ENCODE data around the gene WIPF3. TPM values are rescaled to one million over a fixed set of nuclear protein-coding genes. Genes with fewer than 3 reads are reported as not detected.
A peak's percentile ranks its signal among the peaks of the same experiment; 100 is the strongest.
"Not testable (repeated sequence)": the region's sequence is repeated elsewhere in the genome, so short reads cannot be mapped to it uniquely, and the experiment has no call there.

The WIPF3 gene
- total RNA-seq, 1 donor from 2014 or later = not detected

GRCh38 chr7:29877196-29877595 lies 70.9 kb downstream of the WIPF3 start:
- peak in 1 of 2 donors; percentile 24 for DNase-seq (ENCODE audit: low read depth in 2 of 2)

GRCh38 chr7:29878081-29878688 lies 71.9 kb downstream of the WIPF3 start:
- peak; percentile 25 to 59 for DNase-seq (ENCODE audit: low read depth in 2 of 2)

DNA sequence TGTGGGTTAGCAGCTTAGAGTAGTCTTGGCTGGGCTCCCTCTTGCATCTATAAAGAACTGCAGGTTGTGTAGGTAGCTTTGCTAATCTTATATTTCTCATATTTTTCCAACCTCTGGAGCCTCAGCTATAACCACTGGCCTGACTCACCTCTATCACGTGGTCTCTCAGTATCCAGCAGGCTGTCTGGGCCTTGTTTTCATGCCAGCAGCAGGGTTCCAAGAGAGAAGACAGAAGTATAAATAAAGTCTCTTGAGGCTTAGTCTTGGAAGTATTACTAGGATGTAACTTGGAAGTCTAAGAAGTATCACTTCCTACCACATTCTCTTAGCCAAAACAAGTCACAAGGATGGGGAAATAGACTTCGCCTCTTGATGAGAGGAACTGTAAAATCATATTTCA lies 73.3 kb downstream of the WIPF3 start:
- no peak for DNase-seq (ENCODE audit: low read depth in 2 of 2)

- DNase-seq (ENCODE audit: low read depth in 2 of 2) = no peak
Observed at GRCh38 chr7:29881724-29882123, 75.4 kb downstream of the WIPF3 start.

DNA sequence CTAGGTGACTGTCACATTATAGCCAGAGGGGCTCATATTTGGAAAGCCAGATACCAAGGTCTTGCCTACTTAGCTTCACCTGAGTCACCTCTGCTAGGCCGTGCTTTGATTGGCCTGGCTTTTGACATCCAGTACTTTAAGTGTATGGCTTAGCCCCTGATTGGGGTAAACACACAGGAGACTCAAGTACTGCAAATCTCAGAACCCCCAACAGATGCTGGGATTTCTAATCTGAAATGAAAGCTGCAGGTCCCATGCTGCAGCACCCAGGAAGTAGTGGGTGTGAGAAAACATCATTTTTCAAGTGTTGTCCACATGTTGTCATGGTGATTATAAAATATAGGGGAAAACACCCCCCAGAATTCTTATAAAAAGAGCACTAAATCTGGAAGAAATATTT lies 76.2 kb downstream of the WIPF3 start:
- no peak for DNase-seq (ENCODE audit: low read depth in 2 of 2)

DNA sequence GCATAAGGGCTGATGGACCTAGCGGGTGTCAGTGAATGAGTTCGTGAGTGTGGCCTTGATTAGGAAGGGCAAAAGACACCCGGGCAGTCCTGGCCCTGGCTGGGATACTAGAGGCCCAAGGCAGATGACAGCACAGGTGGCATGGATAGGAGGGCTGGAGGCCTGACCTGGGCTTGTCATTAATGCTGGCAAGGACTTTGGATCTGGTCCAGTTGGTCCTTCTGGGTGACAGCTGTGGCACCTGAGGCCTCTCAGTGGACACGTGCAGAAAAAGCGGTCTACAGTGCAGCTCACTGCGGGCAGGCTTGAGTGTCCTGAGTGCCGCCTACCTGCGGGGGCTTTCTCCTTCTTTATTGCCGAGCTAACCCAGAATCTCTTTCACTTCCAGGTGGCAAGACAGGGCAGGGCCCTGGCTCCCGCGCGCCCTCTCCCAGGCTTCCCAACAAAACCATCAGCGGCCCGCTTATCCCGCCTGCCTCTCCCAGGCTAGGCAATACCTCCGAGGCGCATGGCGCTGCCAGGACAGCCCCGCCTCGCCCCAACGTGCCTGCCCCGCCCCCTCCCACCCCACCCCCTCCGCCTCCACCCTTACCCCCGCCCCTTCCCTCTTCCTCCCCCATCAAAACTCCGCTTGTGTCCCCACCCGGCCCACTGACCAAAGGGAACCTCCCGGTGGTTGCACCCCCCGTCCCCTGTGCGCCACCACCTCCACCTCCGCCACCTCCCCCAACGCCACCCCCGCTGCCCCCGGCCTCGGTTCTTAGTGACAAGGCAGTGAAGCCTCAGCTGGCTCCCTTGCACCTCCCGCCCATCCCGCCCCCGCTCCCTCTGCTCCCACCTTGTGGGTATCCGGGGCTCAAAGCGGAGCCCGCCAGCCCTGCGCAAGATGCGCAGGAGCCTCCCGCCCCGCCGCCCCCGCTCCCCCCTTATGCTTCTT lies 77.4 kb downstream of the WIPF3 start:
- DNase-seq (ENCODE audit: low read depth in 2 of 2) = no peak

GRCh38 chr7:29884399-29885272 lies 78.3 kb downstream of the WIPF3 start:
- no peak for DNase-seq (ENCODE audit: low read depth in 2 of 2)

DNA sequence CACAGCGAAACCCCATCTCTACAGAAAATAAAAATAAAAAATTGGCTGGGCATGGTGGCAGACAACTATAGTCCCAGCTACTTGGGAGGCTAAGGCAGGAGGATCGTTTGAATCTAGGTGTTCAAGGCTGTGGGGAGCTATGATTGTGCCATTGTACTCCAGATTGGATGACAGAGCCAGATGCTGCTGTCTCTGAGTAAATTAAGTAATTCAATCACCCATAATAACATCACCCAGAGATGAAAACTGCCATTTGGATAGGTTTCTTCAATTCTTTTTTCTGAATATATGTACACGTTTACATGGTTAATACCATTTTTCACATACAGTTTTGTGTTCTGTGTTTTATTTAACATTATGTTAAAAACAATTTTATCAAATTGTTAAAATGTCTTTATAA lies 79.3 kb downstream of the WIPF3 start:
- no peak for DNase-seq (ENCODE audit: low read depth in 2 of 2)

- no peak for DNase-seq (ENCODE audit: low read depth in 2 of 2)
Observed at GRCh38 chr7:29886827-29887226, 80.5 kb downstream of the WIPF3 start.

- no peak for DNase-seq (ENCODE audit: low read depth in 2 of 2)
Observed at GRCh38 chr7:29888006-29888405, 81.7 kb downstream of the WIPF3 start.

GRCh38 chr7:29889288-29889687 lies 83.0 kb downstream of the WIPF3 start:
- DNase-seq (ENCODE audit: low read depth in 2 of 2) = no peak

- DNase-seq (ENCODE audit: low read depth in 2 of 2) = no peak
Observed at GRCh38 chr7:29890251-29890650, 83.9 kb downstream of the WIPF3 start.

- not testable (repeated sequence) for DNase-seq (ENCODE audit: low read depth in 2 of 2)
Observed at GRCh38 chr7:29890786-29891185, 84.5 kb downstream of the WIPF3 start.

DNA sequence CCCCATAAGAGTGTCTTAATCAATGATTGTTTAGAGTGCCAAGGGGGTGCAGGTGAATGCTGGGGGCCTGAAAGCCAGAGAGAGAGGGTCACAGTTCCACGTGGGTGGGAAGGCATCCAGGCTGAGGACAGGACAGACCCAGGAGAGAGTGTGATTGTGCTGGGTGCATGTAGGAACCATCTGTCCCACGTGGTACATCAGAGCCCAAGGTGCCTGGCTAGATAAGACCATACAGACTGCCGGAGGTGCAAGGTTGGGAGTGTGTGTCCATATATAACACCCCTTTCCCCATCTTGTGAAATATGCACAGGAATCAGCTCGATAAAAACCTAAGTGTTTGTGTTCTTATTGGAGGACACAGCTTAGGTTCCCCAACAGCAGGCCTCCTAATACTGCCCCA lies 85.5 kb downstream of the WIPF3 start:
- DNase-seq (ENCODE audit: low read depth in 2 of 2) = no peak

GRCh38 chr7:29892231-29892630 lies 85.9 kb downstream of the WIPF3 start:
- no peak for DNase-seq (ENCODE audit: low read depth in 2 of 2)

DNA sequence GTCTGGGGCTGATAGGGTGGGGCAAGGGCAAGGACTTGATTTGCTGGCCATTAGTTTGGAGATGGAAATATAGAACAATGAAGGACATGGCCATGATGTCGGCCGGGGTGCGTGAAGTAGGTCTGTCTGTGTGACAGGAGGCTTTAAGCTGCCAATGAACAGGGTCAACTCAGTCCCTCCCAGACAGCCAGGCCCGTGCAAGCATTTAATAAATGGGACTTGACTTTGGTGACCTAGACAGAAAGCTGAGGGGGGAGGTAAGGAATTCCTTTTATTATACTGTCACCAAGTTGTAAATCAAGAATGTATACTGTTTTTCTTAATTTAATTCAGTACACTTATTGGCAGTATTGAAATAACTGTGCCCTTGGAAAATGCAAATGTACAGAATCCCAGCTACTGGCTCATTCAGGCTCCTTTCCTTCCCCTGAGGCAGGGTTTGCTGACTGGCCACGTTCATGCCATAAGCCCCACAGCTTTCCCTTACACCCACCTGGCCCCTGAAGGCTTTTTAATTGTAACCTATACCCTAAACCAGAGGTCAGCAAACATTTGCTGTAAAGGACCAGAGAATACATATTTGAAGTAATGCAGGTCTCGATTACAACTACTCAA lies 87.2 kb downstream of the WIPF3 start:
- DNase-seq (ENCODE audit: low read depth in 2 of 2) = no peak

DNA sequence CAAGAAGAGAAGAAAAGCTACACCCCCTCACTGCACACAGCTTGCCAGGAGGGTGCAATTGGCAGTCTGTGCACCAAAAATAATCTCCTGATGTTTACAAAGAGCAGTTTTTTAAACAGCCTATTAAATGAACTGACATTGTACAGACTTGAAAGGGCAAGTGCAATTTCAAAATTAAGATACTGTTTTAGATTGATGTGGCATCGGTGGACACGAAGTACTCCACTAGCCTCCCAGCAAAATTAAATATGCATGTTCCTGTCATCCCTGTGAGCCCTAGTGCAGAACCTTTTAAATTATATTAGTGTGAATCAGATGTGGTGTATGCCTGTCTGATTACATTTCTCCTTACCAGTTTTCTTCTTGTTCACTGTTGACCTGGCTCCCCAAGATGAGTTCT lies 87.9 kb downstream of the WIPF3 start:
- no peak for DNase-seq (ENCODE audit: low read depth in 2 of 2)

GRCh38 chr7:29895559-29895958 lies 89.3 kb downstream of the WIPF3 start:
- DNase-seq (ENCODE audit: low read depth in 2 of 2) = no peak

GRCh38 chr7:29896685-29897411 lies 90.5 kb downstream of the WIPF3 start:
- no peak for DNase-seq (ENCODE audit: low read depth in 2 of 2)

- no peak for DNase-seq (ENCODE audit: low read depth in 2 of 2)
Observed at GRCh38 chr7:29898301-29898700, 92.0 kb downstream of the WIPF3 start.

GRCh38 chr7:29900745-29901144 lies 94.4 kb downstream of the WIPF3 start:
- no peak for DNase-seq (ENCODE audit: low read depth in 2 of 2)
